Measurements from ENCODE around the gene GRK5. TPM values are rescaled to one million over a fixed set of nuclear protein-coding genes. Genes with fewer than 3 reads are reported as not detected.

GRK5 gene
- total RNA-seq, 1 experiment from 2014 or later, result 29.0 TPM

DNA sequence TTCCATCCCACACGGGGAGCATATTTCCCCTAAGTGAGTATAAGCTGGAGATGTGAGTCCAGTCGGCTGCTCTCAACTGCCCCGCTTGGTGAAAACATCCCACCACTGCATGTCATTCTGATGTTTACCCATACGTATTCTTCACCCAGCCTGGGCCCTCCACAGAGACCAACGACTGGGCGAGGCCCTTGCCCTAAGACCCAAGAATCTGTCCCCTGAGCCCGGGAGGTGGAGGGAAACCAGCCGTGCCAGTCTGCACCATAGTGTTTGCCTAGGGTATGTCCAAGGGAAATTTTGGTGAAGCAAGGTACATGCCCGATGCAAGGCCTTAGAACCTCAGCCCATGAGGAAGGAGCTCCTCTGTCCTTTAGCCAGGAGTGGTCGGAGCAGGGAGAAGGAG, 267.2 kb downstream of the GRK5 start:
- intact Hi-C loops (cut with micrococcal nuclease; ENCODE audit: unreplicated experiment) (no loop called here), in situ Hi-C loops (cut with HindIII; ENCODE audit: low pct_unique_long_range_greater_than_20kb, low sequenced_read_pairs) (no loop called here)
- Histone ChIP-seq H3K27me3 (ENCODE audit: control insufficient read depth, insufficient read depth, low read length) (no peaks in the 10 kb centered on the region; the same call in 1 of the 2 replicates), H3K4me3 (ENCODE audit: low read depth in 2 of 2, low read length in 2 of 2) (no peak overlapping the region), H3K9me3 (ENCODE audit: control insufficient read depth, insufficient read depth, low read depth, low read length) (no peaks in the 10 kb centered on the region), H3K27ac (ENCODE audit: low read length) (no peak overlapping the region), H3K36me3 (ENCODE audit: control insufficient read depth, insufficient read depth, low read length) (no peaks in the 10 kb centered on the region), H3K4me1 (ENCODE audit: control insufficient read depth, insufficient read depth, low read length) (0 out of 2 replicates have a peak, but pooled peaks cover 1% of the 10 kb centered on the region)
- ATAC-seq, result no peak
- BruUV-seq (replicated peaks), result no TSS peak
- CTCF ChIA-PET, result no interaction called here
- TF ChIP-seq TCF7L2 (IDR thresholded peaks at IDR 0.05; ENCODE audit: low read depth, low read length), result no peak
- TF ChIP-seq POLR2AphosphoS5 (IDR thresholded peaks at IDR 0.05; ENCODE audit: low read depth, low read length), result no peak
- no peak for TF ChIP-seq SIN3A (IDR thresholded peaks at IDR 0.05; ENCODE audit: borderline replicate concordance, insufficient read depth, low read depth, low read length)
- no peak for TF ChIP-seq REST (IDR thresholded peaks at IDR 0.05; ENCODE audit: insufficient read depth in 1 of 2, low read depth in 2 of 2, low read length in 1 of 2)
- no peak for TF ChIP-seq CTCF (IDR thresholded peaks at IDR 0.05)
- POLR2A ChIA-PET, result no interaction called here
- no peak for DNase-seq (ENCODE audit: low read depth, low spot score)

DNA sequence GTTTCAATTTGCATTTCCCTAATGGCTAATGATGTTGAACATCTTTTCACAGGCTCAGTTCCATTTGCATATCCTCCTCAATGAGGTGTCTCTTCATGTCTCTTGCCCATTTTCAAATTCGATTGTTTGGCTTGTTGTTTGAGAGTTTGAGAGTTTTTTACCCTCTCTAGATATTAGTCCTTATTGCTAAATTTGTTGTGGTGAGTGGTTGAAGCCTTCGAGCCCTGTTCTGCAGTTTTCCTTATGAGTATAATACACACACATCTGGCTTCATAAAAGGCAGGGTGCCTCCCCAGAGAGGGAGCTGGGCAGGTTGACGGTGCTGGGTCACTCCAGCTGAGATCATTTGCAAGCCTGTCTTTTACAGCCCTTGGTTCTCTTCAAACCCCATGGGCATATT, 270.1 kb downstream of the GRK5 start:
- TF ChIP-seq SIN3A (IDR thresholded peaks at IDR 0.05; ENCODE audit: borderline replicate concordance, insufficient read depth, low read depth, low read length) (no peak), TCF7L2 (IDR thresholded peaks at IDR 0.05; ENCODE audit: low read depth, low read length) (no peak), CTCF (IDR thresholded peaks at IDR 0.05) (no peak), REST (IDR thresholded peaks at IDR 0.05; ENCODE audit: insufficient read depth in 1 of 2, low read depth in 2 of 2, low read length in 1 of 2) (no peak), POLR2AphosphoS5 (IDR thresholded peaks at IDR 0.05; ENCODE audit: low read depth, low read length) (no peak)
- Histone ChIP-seq H3K4me1 (ENCODE audit: control insufficient read depth, insufficient read depth, low read length) (no peaks in the 10 kb centered on the region), H3K36me3 (ENCODE audit: control insufficient read depth, insufficient read depth, low read length) (no peaks in the 10 kb centered on the region), H3K27me3 (ENCODE audit: control insufficient read depth, insufficient read depth, low read length) (no peaks in the 10 kb centered on the region; the same call in 1 of the 2 replicates), H3K27ac (ENCODE audit: low read length) (no peak overlapping the region), H3K4me3 (ENCODE audit: low read depth in 2 of 2, low read length in 2 of 2) (no peak overlapping the region), H3K9me3 (ENCODE audit: control insufficient read depth, insufficient read depth, low read depth, low read length) (no peaks in the 10 kb centered on the region)
- no peak for ATAC-seq
- in situ Hi-C loops (cut with HindIII; ENCODE audit: low pct_unique_long_range_greater_than_20kb, low sequenced_read_pairs), result no loop called here
- no TSS peak for BruUV-seq (replicated peaks)
- intact Hi-C loops (cut with micrococcal nuclease; ENCODE audit: unreplicated experiment), result no loop called here
- ChIA-PET CTCF (no interaction called here), POLR2A (no interaction called here)
- no peak for DNase-seq (ENCODE audit: low read depth, low spot score)

Data from Panc1 (cell line).